GM18519 (cell line): ENCODE measurements around the gene SLC39A11.

ENCODE experiments used
- ATAC-seq: cut with Tn5 transposase; IDR thresholded peaks from one replicate; pipeline ENCODE4 v1.9.1; 2021; ENCODE audit warnings: mild to moderate bottlenecking, moderate library complexity; ENCODE audit not compliant: unreplicated experiment, low FRiP score

The SLC39A11 gene

DNA sequence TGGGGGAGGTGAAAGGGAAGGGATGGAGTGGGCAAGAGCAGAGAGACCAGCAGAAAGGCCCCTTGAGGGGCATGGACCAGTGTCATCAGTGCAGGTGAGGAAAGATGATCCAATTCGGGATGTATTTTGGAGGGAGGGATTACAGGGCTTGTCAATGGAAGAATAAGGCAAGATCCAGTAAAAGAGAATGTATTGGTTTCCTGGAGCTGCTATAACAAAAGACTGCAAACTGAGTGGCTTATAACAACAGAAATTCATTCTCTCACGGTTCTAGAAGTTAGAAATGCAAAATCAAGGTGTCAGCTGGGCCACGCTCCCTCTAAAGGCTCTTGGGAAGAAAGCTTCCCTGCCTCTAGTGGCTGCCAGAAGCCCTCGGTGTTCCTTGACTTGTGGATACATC, 41.7 kb downstream of the SLC39A11 start:
- no peak for ATAC-seq

DNA sequence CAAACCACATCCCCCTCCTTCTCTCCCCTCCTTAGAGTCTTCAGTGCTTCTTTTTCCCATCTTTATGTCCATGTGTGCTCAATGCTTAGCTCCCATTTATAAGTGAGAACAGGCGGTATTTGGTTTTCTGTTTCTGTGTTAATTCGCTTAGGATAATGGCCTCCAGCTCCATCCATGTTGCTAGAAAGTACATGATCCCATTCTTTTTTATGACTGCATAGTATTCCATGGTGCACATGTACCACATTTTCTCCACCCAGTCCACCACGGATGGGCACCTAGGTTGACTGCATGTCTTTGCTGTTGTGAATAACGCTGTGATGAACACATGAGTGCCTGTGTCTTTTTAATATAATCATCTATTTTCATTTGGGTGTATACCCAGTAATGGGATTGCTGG, 44.3 kb downstream of the SLC39A11 start:
- ATAC-seq = no peak

DNA sequence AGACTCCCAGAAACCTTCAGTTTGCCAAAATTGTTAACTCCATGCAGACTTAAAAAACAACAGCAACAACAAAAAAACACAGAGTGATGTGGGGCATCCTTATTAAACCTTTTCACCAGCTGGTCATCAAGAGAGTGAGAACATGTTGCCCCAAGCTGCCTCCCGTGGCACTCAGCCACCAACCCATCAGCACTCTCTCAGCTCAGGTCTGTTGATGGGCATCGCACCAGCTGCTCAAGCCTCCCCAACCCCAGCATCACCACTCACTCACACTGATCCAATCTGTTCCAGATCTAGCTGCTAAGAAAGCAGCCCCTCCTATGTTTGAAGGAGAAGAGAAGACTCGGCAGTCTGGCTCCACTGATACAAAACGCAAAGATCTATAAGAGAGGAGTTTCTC, 46.8 kb downstream of the SLC39A11 start:
- no peak for ATAC-seq

DNA sequence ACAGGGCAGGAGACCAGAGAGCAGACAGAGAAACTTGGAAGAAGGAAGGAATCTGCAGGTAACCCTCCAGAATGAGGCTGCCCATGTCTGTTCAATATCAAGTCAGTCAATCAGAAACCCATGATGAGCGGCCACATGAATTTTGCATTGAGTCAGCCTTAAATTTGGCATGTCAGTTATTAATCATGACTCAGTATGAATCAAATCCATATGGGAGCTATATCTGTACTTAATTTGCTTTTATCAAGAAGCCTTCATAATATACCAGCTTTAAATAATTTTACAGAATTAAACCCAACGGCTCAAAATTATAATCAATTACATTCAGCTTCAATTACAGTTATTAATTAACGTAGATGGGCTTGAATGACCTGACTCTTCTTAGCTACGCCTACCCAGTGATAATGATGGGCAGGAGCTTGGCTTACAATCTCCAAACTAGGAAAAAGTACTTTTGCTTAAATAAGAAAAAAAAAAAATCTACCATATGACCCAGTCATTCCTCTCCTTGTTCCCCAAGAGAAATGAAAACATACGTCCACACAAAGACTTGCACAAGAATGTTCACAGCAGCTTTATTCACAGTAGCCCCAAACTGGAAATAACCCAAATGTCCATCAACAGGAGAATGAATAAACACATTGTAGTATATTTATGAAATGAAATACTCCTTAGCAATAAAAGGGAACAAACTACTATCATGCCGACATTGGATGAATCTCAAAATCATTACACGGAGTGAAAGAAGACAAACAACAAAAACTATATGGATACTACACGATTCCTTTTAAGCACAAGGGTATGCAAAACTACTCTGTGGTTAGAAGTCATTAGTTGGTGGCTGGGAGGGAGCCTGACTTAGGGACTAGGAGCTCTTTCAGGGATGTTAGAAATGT, 48.6 kb downstream of the SLC39A11 start:
- ATAC-seq = no peak

DNA sequence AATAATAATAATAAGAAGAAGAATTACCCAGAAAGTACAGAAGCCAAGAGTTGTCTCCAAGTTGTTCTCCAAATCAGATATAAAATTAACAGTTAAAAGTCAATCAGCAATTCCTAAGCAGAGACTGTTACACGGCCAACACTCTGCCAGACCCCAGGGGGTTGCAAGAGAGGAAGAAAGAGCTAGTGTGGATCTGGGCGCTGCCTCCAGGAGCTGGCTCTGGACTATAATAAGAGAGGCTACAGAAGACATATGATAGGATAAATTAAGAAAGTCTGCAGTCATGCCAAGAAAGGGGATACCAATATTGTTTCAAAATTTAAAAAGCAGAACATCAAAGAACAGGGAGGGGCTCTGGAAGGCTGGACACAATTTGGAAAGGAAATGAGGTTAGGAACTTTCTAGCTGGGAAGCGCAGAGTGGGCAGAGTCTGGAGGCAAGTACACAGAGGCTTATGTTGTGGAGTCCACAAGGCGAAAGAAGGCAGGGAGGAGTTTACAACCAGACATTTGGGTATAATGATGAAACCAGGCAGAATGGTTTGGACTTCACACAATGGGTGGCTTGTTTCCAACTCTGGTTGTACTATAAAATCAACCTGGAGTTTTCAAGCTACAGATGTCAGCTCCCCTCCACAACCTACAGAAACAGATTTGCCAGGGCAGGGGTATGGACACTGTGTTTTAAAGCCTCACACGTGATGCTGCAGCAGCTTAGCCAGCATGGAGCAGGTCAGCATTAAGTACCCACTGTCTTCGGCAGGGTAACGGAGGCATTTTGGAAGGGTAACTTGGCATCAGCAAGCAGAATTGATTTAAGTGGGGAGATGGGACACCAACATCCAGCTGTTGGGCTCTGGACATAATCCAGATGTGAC, 49.4 kb downstream of the SLC39A11 start:
- no peak for ATAC-seq

DNA sequence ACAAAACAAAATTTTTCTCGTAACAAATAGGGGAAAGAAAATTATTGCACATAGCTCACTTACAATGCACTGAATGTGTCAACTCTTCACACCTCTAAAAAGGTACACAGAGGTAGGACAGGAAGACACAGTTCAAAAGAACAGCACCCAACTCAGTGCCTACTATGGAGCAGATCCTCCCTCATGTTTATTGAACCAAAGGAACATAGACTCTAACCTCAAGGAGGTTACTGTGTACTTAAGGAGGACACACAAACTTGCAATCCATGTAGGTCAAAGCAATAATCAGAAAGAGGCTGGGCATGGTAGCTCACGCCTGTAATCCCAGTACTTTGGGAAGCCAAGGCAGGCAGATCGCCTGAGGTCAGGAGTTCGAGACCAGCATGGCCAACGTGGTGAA, 50.3 kb downstream of the SLC39A11 start:
- no peak for ATAC-seq

DNA sequence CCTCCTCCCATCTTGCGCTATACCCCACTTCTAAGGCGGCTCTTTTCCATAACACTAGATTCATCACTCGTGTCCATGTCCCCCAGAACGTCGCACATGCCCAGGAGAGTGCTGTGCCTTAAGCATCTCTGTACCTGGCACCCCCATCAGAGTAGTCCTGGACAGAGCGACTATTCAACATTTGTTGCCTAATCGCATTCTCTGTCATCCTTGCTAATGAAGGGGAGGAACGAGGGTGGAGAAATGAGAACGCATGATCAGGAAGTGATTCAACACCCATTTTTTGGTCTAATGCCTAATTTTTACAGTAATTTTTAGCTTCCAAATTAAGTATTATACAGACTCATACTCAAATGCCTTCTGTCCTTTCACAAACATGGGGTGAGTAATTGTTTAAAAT, 53.2 kb downstream of the SLC39A11 start:
- ATAC-seq = no peak

DNA sequence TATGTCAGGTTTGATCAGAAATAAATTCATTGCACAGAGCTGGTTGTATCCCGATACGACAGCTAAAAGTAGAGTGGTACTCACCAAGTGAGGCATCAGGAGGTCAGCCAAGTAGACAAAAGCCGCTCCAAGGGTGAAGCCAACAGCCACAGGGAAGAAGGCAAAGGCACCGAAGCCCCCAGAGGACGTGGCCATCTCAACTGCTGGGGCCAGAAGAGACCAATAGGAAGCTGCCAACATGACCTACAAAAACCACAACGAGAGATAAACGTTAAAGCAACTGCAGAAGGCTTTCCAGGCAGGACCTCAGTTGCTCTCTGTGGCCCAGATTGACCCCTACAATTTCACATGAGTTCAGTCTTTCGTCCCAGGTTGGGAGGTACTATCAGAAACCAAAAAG, 61.0 kb downstream of the SLC39A11 start:
- ATAC-seq = no peak

DNA sequence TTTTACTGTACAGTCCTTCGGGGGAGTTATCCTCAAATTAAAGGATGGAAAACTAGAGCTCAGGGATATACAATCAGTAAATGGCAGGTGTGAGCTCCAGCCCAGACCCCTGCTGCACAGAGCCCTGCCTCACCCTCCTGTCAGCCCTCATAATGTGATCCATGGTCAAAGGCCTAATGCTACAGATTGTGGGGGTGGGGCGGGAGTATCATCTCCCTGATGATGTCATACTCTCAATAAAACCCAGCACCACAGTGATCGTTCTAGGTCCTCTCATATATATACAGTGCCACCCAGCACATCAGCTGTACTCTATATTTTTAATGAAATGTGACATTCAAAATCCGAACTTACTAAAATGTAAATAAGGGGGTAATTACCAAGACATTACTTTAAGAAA, 61.5 kb downstream of the SLC39A11 start:
- ATAC-seq = no peak

DNA sequence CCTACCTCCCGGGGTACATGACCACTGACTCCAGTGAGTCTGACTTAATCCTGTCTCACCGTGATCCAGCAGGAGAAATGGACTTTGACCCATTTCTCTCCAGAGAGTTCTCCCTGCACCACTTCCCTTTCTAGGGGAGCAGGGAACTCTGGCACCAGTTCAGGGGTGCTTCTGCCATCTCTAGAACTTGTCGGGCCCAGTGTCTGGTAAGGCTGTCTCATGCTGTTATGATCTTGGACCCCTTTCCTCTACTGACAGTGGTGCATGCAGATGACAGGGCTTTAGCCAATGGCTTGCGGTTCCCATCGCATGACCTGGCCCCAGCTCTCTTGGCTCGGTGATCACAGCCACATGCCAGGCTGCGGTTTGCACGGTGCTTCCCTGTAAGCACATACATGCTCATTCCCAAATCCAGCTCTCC, 62.0 kb downstream of the SLC39A11 start:
- no peak for ATAC-seq

DNA sequence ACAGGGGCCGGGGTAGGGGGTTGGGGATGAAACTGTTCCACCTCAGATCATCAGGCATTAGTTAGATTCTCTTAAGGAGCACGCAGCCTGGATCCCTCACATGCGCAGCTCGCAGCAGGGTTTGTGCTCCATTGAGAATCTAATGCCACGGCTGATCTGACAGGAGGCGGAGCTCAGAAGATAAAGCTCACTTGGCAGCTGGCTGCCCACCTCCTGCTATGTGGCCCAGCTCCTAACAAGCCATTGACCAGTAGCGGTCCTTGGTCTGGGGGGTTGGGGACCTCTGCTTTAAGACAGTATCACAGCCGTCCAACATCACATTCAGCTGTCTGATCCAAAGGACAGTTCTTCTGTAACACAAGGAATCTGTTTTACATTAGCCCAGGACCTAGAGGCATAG, 62.5 kb downstream of the SLC39A11 start:
- no peak for ATAC-seq

DNA sequence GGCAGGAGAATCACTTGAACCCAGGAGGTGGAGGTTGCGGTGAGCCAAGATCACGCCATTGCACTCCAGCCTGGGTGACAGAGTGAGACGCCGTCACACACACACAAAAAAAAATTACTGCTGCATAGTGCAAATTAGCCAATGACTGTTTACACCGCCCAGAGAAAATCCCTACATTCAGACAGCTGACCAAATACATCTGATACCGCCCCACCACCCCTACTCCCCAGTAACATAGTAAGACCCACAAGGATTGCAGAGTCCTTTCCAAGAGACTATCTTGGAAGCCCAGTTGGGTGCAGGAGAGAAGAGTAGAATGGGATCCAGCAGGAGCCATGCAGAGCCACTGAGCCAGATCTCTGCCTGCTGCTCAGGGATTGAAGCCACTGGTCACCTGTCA, 63.5 kb downstream of the SLC39A11 start:
- no peak for ATAC-seq

DNA sequence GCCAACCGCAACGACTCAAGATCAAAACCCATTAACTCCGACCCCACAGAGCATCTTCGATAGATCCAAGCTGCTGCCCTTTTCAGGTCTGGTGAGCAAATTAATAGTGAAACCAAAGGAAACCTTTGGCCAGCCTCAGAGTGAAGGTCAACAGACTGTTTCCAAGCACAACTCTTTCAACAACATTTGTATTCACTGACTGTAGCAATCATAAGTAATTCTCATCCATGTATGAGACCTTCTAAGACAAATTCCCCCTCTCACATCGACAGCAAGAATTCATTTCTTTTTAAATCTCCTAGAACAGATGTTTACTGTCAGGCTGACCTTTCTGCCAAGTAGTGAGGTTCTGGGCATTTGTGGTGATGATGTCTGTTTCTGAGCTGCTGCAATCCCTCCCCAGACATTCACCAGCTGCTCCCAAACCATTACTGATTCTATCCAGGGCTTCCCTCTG, 64.2 kb downstream of the SLC39A11 start:
- ATAC-seq = no peak

DNA sequence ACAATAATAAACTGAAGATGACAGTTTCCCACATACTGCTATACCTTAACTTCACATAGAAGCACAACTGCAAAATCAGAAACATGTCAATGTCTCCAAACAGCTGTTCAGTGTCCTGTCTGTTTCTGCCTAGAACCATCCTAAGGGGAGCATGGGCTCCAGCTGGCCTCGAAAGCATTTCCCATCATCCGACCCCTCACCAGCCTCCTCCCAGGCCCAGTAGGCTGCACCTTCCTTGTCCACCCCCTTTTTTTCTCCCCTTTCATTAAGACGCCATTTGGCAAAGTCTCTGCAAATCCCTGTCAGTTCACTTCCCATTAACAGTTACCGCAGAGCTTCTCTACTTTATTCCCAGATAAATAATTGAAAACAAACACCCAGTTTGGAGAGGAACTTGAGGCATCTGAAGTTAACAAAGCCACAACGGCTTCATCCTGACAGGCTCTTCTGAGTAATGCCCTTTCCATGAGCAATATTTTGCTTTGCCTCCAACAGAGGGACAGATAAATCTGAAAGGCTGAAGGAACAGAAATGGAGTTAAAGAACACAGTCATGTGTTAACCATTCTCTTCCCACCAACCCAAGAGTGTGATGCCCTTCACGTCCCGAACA, 65.3 kb downstream of the SLC39A11 start:
- ATAC-seq = no peak

DNA sequence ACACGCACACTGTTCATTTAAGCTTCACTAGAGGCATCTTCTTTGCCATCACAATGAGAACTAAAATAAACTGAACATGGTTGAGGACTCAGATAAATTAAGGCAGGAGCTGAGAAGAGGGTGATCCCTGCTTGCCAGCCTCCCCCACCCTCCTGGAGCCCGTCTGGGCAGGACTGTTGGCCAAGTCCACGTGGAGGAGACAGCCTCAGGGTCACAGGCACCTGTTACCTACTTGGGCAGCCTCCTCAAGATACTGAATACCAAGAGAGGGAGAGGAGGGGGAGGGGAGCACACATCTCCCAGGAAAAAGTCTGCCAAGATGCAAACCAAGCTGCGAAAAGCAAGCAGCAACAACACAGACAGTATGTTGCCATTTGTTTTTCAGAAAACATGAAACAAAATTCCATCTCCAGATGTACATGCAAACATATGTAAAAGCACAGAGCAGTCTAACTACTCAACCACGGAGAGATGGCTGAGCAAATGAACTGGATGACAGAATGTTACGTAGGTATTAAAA, 67.4 kb downstream of the SLC39A11 start:
- ATAC-seq = no peak

DNA sequence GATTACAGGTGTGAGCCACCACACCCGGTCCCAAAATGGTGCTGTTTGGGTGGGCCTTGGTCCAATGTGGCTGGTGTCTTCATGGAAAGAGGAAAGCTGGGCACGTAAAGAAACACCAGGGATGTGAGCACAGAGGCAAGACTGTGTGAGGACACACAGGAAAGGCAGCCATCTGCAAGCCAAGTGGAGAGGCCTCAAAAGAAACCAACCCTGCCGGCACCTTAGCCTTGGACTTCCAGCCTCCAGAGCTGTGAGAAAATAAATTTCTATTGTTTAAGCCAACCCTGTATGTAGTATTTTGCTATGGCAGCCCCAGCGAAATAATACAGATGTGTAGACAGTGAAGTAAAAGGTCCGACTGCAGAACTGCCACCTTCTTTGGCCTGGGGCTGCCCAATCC, 68.7 kb downstream of the SLC39A11 start:
- no peak for ATAC-seq

DNA sequence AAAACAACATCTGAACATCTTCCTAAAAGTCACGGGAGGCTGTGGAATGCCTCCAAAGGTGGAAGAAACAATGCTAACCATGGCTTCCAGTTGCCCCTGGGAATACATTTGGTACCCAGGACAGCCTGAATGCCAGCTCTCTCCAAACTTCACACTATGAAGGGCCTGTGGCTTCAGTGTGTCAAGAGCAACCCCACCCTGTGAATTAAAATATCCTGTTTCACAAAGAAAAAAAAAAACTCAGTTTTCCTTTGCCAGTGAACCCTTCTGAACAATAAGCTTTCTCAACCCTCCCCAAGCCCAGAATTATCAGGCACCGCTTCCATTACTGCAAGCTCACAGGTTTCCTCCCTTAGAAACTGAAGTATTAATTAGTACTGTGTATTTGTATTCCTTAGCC, 69.8 kb downstream of the SLC39A11 start:
- no peak for ATAC-seq

DNA sequence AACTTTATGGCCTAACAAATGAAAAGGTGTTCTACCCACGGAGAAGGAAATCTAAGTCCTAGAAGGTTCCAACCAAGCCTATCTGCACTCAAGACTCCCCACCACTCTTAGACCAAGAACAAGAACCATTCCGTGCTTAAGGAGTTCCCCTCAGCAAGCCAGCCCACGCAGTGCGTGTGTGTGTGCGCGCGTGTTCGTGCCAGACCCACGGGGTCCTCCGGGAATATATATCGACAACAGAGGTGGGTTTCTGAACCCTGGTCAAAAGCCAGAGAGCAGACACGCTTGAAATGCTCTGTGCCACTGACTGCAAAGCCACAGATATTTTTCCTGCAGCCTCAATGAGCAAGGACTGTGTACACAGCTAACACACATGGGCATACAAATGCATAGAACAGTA, 70.7 kb downstream of the SLC39A11 start:
- ATAC-seq = no peak

DNA sequence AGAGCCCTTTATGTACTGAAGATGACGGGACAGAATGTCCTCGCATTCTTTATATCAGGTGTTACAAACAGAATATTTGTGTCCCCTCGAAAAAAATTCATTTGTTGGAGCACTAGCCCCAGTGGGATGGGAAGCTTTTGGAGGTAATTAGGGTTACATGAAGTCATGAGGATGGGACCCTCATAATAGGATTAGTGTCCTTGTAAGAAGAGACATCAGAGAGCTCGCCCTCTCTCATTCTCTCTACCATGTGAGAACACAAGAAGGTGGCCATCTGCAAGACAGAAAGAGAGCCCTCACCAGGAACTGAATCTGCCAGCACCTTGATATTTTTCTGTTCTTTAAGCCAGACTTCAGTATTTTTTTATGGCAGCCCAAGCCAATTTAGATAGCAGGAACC, 72.4 kb downstream of the SLC39A11 start:
- no peak for ATAC-seq

DNA sequence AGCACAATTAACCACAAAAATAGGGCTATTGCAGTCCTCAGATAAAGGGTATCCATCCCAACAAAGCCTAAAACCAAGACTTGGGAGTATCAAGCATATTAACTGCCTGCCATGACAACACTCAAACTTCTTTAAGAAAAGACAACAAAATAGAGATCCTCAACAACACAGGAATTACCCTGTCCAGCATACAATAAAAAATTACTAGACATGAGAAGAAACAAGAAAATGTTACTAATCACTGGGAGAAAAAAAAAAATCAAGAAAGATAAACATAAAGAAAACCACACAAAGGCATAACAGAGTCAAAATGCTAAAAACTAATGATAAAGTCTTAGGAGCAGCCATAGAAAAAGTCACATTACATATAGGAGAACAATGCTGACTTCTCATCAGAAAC, 73.9 kb downstream of the SLC39A11 start:
- no peak for ATAC-seq

DNA sequence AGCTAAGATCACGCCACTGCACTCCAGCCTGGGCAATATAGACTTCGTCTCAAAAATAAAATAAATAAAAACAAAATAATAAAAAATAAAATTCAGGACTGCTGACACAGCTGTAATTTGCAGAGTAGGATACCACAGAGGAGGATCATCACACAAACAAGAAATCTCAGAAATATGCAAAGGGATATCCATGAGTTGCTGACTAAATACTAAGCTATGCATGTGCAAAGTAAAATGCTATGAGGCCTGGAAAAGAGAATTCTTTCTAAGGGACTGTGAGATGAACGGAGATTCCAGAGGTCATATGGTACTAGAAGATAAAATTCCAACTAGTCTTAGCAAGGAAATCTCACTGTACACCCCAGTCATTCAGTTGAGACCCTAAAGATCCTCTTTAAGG, 74.8 kb downstream of the SLC39A11 start:
- ATAC-seq = no peak
